Suprapubic skin (tissue), 3 donors: Measurements from ENCODE around the gene NUDT12.

Experiments
- CTCF ChIP-seq, 2 donors: fragments of 200-600 bp in 1 of 2; fragments of 450-650 bp in 1 of 2; sonication (generic) in 1 of 2; IDR thresholded peaks; one replicate each; pipeline ENCODE4 v1.5.1; 2016 to 2019; ENCODE audit warnings: antibody characterized with exemption in 2 of 2, mild to moderate bottlenecking in 1 of 2, moderate library complexity in 1 of 2
- POLR2AphosphoS5 ChIP-seq, 3 donors: sonication (generic); formaldehyde crosslinking; IDR thresholded peaks; one replicate each; pipeline ENCODE4 v1.6.1; 2017; ENCODE audit warnings: antibody characterized with exemption in 3 of 3

GRCh38 chr5:103598997-103599566 lies 36.5 kb upstream of the NUDT12 start:
- TF ChIP-seq CTCF (IDR thresholded peaks at IDR 0.05) = no peak
- TF ChIP-seq POLR2AphosphoS5 (IDR thresholded peaks at IDR 0.05) = no peak
